ELF-1 (cell line): ENCODE measurements around the gene PDRG1.

ENCODE experiments used
- DNase-seq: peaks from one replicate; pipeline ENCODE4 v3.0.0-alpha.2; 2016; ENCODE audit warnings: low read depth, low spot score

Gene PDRG1

DNA sequence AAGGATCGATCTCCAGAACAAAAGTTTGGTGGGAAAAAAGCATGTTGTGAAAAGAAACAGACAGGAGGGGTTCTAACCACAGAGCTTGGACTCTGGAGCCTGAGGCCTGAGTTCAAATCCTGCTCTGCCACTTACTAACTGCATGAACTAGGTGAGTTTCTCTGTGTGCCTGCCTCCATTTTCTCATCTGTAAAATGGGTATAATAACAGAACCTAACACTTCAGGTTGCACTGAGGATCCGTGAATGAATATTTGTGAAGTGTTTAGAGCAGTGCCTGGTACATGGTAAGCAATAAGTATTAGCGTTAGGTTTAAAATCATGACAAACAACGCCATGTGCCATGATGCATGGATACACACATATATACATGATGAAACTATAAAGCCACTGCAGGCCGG lies 44.8 kb downstream of the PDRG1 start:
- no peak for DNase-seq

DNA sequence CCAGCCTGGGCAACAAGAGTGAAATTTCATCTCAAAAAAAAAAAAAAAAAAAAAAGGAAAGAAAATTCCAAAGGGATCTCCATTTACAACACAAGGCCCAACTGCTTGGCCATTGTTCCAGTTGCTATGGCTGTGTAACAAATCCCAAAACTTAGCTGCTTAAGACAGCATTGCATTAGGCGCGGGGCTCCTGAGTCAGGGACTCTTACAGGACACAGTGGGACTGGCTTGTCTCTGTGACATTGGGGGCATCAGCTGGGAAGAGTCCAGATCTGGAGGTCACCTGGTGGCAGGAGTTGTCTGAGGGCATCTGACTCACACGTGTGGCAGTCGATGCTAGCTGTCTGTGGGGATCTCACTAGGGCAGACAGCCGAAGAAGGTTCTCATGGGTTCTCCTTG lies 45.8 kb downstream of the PDRG1 start:
- no peak for DNase-seq

DNA sequence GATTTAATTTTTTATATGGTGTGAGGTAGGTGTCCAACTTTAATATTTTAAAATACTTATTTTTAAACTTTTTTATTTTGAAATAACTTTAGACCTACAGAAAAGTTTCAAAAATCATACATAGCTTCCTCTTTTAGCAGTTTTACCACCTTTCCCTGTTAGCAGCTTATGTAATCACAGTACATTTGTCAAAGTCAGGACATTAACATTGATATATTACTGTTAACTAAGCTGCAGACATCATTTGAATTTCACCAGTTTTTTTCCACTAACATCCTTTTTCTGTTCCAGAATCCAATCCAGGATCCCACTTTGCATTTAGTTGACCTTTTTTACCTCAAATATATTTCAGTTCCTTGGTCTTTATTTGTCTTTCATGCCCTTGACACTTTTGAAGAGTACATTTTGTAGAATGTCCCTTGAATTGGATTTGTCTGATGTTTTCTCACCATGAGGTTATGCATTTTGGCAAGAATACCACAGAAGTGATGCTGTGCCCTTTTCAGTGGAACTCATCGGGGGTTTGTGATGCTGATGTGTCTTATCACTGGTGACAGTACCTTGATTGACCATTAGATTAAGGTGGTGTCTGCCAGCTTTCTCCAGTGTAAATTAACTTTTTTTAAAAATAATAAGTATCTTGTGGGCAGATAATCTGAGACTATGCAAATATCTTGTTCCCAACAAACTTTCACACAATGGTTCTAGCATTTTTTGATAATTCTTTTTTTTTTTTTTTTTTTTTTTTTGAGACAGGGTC lies 48.0 kb downstream of the PDRG1 start:
- no peak for DNase-seq

DNA sequence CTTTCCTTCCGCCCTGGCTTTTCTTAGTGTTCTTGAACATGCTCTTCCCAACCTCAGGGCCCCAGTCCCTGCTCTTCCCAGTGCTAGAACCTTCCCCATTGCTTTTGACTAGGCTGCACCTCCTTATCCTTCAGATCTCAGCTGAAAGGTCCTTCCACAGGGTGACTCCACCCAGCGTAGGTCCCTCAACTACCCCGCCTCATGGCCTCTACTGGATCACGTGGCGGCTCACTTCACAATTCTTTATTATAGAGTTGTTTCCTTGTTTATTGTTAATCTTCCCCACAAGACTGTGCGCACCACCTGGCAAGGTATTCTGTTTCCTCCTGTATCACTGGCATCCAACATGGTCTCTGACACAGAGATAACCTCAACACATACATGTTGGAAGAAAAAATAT lies 50.2 kb downstream of the PDRG1 start:
- DNase-seq: no peak

DNA sequence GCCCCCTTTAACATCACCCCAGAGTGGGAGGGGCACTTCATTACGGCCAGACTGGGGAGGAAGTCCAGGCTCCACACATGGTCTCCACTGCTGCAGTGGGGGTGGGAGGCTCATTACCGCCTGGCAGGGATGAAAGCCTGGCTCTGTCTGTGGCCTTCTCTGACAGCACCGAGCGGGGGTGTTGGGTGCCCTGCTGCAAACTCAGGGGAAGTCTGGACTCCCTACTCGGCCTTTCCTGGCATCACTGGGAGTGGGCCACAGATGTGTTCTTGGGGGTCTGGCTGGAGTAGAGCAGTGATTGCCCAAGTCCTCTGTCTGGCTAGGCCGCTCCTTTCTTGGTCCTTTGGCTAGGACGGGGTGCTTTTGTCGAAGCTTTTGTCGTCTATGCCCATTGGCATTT lies 54.3 kb downstream of the PDRG1 start:
- DNase-seq: no peak

DNA sequence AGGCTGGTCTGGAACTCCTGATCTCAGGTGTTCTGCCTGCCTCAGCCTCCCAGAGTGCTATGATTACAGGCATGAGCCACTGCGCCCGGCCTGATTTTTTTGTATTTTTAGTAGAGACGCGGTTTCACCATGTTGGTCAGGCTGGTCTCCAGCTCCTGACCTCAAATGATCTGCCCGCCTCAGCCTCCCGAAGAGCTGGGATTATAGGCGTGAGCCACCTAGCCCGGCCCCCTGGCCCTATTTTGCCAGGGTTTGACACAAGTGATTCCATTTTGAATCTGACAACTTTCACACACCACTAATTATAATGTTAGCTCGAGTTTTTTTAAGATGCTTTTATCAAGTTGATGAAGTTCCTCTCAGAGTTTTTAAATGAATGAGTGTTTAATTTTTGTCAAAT lies 55.8 kb downstream of the PDRG1 start:
- DNase-seq: no peak

DNA sequence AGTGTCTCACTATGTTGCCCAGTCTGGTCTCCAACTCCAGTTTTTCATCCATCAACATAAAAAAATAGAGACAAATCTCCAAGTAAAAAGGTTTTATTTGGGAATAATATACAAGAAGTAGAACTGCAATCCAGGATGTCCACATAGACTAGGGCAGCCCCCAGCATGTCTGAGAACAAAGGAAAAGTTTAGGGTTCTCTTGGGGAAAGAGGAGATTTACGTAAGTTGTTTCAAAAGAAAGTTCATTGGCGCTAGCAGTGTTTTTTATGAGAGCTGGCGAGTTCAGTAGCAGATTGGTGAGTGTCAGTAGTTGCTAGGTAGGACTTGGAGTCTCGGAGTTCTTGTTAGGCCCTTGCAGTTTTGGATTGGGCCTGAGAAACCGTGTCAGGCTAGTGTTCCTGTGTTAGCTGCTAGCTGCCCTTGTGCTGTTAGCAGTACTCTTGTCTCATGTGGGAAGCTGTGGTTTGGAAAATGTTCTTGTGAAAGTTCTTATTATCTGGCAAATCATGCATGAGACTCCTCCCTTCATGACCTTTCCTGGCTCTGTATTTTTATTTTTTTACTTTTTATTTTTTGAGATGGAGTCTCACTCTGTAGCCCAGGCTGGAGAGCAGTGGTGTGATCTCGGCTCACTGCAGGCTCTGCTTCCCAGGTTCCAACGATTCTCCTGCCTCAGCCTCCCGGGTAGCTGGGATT lies 56.7 kb downstream of the PDRG1 start:
- DNase-seq: no peak
